ENCODE data around the gene TMEM208.
A peak's percentile ranks its signal among the peaks of the same experiment; 100 is the strongest.

Gene TMEM208

DNA sequence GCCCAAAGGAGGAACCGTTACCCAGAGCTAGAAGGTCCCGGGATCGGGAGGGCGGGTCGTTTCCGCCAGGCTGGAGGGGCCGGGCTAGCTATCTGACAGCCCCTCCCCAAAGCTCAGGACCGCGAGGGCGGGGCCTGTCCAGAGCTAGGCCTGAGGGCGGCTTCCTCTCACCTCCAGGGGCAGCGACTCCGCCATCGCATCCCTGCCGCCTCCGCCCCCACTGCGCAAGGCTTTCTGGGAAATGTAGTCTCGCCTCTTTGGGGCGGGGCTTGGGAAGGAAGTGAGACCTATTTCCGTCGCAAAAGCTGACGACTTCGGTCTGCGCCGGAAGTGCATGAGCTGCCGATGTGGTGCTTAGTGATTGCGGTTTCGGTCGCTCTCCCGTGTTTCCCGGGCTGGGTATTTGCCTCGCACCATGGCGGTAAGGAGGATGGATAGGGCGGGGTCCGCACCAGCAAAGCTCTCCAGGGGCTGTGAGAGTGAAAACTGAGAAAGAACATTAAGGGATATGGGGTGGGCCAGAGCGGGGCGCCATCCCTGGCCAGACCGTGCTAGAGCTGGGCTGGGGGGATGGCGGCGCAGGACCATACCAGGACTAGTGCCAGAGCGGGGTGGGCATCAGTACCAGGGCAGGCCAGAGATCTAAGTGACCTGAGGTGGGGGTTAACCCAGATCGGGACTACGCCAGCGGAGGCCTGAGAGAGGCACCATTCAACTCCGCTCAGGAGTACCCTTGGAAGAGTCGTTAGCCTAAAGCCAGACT lies at the start of gene TMEM208:
TSS of gene TMEM208 (plus strand) at position 327 of the 763 bp plus-strand sequence. CDS start at position 416, 89 bp downstream.
- peak; percentile 97 for DNase-seq

GRCh38 chr16:67177743-67178699 lies 48.9 kb upstream of the TMEM208 start:
- peak; percentile 61 for DNase-seq

GRCh38 chr16:67179421-67180080 lies 47.4 kb upstream of the TMEM208 start:
- DNase-seq = no peak

DNA sequence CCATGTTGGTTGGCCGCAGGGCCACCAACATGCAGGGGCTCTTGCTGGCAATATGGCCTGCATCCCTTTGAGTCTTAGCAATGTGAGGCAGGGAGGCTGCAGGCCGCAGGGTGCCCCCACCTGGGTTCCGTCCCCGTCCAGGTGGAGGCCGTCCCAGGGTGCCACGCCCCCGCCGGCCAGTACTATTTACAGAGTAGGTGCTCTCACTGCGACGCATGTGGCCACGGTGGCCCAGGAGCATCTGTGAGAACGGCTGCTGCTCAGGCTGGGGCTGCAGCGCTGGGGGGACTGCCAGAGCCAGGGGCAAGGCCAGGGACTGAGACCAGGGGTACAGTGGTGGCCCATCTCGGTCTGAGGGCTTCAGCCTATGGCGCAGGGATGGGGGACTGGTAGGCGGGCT lies 46.8 kb upstream of the TMEM208 start:
- no peak for DNase-seq

DNA sequence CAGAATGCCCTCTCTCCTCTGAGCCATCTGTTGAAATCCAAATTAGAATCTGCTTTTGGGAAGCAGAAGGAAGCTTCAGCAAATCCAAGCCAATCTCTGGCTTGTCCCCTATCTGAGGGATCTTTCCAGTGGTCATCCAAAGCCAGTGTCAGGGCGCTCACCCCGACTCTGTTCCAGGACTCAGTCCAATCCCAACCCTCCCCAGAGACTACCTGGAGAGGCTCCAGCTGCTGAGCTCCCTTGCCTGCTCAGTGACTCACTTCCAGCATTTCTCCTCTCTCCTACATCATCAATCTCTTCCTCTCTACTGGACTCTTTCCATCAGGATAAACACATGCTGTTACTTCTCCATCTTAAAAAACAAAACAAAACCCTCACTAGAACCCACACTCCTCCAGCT lies 45.6 kb upstream of the TMEM208 start:
- DNase-seq = no peak

- no peak for DNase-seq
Measured at GRCh38 chr16:67182288-67182687, 44.6 kb upstream of the TMEM208 start.

- no peak for DNase-seq
Measured at GRCh38 chr16:67183284-67183626, 43.7 kb upstream of the TMEM208 start.

DNA sequence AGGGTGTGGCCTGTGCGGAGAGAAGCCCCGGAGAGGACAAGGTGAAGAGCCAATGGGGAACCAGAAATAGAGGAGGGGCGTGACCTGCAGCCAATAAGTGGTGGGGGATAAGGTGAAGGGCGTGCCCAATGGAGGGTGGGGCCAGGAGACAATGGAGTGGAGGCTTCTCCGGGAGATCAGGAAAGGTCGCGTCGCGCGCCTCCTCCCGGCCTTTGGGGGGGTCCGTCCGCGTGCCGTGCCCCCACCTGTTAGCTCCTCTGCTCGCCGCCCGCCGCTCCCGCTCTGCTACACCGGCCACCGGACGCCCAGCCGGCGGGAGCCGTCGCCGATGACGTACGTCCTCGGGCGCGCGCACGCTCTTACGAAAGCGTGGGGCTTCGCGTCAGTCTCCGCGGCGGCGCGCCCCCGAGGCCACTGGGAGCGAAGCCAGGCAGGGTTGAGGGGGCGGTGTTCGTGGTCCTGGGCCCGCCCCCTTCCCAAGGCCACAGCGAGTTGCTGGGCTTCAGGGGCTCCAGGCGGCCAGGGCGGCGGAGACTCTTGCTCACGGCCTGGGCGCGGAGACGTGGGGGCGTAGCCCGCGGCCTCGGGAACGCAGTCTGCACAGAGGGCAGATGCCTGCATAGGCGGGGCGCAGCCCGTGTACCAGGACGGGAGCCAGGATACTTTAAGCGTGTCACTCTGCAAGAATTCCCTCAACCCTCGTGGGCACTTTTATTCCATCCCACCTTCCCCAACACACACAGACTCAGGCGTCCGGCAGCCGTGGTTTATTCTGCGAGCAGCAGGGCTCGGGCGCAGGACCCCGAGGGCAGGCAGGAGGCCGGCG lies 43.1 kb upstream of the TMEM208 start, which contains the start of gene MATCAP1:
TSS of gene MATCAP1 (minus strand) at position 337 of the 826 bp plus-strand sequence. CDS start 3,353 bp downstream, outside the sequence.
- peak; percentile 97 for DNase-seq

- no peak for DNase-seq
Measured at GRCh38 chr16:67184453-67184994, 42.4 kb upstream of the TMEM208 start.

DNA sequence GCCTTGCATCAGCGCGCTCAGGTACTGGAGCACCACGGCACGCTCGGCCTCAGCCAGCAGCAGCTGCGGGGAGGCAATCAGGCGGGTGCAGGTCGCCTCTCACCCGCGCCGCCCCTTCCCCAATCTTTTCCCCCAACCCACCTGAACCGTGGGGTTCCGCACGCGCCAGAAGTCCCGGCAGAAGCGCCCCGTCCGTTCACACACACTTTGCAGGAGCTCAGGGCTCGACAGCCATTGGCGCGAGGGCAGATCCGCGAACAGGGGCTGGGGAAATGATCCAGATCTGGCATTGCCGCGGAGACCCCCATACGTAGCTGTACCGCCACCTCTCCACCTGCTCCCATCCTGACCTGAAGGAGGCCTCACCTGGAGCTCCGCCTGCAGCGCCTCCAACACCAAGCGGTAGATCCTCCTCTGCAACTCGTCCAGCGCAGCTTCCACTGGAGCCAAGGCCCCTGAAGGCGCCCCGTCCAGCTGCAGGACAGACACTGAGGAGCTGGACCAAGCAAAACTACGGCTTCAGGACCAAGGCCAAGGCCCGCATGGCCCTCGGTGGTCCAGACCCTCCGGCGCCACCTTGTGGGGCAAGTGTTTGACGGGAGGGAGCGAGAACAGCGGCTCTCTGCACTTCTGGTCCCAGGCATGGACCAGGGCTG lies 41.8 kb upstream of the TMEM208 start:
- DNase-seq = peak; percentile 80

GRCh38 chr16:67185651-67186134 lies 41.2 kb upstream of the TMEM208 start:
- no peak for DNase-seq

DNA sequence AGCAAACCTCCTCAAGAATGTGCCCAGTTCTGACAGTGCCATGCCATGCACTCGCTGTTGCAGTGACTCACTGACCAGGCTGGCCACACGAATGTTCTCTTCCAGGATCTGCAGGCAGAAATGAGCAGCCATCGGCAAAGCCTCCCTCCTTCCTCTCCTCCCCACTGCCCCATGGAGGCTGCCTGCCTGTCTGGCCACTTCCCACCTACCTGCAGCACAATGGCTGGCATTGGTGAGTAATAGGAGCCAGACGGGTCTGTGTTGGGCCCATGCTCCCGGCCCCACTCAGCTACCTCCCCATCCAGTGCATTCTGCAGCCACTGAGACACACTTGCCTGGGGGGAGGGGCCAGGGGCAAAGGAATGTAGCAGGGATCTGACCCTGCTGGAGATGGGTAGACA lies 40.4 kb upstream of the TMEM208 start:
- DNase-seq = no peak

GRCh38 chr16:67187175-67187890 lies 39.6 kb upstream of the TMEM208 start:
- DNase-seq = no peak

DNA sequence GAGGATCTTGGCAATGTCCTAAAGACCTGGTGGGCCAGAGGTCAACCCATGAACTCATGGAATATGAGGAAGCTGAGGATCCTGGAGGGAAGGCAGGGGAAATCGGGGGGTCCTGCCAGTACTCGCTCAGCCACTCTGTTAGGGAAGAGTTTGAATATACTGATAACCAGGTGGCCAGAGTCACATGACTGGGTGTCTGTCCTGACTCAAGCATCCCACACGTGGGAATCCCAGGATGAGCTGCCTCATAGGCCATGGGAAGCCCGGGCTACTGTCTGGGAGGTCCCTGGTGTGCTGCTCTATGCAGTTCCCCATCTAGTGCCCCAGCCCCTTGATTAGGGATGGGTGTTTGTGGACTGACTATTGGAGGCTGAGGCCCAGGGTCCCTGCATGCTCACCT lies 38.6 kb upstream of the TMEM208 start:
- DNase-seq = no peak

- DNase-seq = no peak
Measured at GRCh38 chr16:67188798-67189197, 38.1 kb upstream of the TMEM208 start.

GRCh38 chr16:67190041-67190440 lies 36.9 kb upstream of the TMEM208 start, which contains the start of gene EXOC3L1:
Gene EXOC3L1, minus strand, starts transcription at chr16:67190136. Its CDS starts 460 bp downstream, at chr16:67189676.
- DNase-seq = no peak

GRCh38 chr16:67190448-67191399 lies 36.2 kb upstream of the TMEM208 start:
- no peak for DNase-seq

GRCh38 chr16:67191411-67191994 lies 35.4 kb upstream of the TMEM208 start:
- no peak for DNase-seq
